GM19023 (cell line): ENCODE measurements around the gene TMEM263.
A peak's percentile ranks its signal among the peaks of the same experiment; 100 is the strongest.
"Not testable (repeated sequence)": the region's sequence is repeated elsewhere in the genome, so short reads cannot be mapped to it uniquely, and the experiment has no call there.

Experiments
- ATAC-seq: cut with Tn5 transposase; IDR thresholded peaks from one replicate; pipeline ENCODE4 v1.9.1; 2021; ENCODE audit warnings: mild to moderate bottlenecking, moderate library complexity; ENCODE audit not compliant: unreplicated experiment

The TMEM263 gene

DNA sequence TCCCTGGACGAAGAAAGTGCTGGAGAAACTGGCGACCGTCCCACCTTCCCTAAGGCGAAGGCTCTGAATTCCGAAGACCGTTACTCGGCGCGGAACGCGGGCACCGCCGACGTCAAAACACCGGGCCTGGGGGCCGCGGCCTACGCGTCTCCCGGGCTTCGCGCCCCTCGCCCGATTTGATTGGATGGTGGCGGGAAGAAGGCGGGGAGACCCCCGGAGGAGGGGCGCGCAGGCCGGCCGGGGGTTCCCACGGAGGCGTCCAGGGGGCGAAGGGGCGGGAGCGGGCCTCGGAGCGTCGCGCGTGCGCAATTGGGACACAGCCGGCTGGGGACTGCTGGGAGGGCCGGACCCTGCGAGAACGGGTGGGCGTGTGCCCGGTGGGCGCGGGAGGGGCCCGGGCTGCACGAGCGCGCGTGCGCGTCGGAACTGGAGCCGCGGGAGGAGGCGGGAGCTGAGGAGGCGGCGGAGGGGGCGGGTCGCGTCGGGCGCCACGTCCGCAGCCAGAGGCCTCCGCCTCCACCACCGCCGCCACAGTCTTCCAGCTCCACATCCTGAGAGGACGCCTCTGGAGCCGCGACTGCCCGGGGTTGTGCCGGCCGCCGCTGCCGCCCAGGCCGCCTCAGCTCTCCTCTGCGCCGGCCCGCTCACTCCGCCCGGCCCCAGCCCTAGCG lies at the start of gene TMEM263:
Gene TMEM263, plus strand, starts transcription at position 531 of the 671 bp plus-strand sequence. CDS start 11,210 bp downstream, outside the sequence.
- peak; percentile 78 for ATAC-seq

DNA sequence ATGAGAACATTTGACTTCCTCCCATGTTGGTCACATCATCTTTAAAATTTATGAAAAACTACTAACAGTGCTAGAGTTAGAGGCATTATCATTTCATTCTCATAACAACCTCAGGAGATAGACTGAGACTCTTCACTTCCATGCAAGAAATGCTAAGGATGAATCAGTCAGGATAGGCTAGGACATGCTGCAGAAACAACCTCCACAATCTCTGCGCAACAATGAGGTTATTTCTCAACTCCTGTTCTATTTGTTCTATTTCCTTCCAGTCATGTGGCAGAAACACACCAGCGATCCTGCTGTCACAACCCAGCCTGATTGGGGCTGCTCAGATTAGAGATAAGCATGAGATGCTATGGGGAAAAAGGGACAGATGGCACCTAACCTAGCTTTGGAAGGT lies 49.0 kb upstream of the TMEM263 start:
- no peak for ATAC-seq

DNA sequence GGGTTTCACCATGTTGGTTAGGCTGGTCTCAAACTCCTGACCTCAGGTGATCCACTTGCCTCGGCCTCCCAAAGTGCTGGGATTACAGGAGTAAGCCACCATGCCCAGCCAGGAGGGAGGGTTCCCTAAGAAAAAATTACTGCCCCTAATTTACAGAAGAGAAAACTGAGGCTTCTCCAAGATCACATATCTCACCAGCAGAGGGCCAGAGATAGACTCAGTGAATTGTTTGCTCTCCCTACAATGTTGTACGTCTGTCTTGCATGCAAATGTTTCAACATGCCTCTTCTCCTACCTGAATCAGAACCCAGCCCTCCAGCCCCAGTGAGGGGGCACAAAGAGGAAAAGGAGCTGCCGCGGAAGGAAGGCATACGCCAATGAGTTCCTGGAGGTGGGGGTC lies 48.3 kb upstream of the TMEM263 start:
- no peak for ATAC-seq

DNA sequence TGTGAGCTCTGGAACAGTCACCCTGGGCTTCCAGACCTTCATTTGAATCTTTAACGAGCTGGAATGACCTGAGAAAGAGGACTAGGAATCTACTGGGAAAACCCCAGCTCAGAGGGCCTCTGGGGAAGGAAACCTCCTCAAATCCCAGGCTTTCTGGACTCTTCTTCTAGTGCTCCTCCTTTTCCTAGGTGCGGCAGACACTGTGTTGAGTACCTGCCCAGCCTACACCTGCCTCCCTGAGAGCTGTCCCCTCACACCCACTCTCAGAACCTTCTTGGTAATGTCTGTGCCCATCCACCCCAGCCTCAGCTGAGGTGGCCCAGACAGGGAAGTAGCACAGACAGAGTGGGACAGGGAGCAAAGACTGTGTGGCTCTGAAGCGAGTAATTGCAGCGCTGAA lies 47.9 kb upstream of the TMEM263 start:
- ATAC-seq: no peak

DNA sequence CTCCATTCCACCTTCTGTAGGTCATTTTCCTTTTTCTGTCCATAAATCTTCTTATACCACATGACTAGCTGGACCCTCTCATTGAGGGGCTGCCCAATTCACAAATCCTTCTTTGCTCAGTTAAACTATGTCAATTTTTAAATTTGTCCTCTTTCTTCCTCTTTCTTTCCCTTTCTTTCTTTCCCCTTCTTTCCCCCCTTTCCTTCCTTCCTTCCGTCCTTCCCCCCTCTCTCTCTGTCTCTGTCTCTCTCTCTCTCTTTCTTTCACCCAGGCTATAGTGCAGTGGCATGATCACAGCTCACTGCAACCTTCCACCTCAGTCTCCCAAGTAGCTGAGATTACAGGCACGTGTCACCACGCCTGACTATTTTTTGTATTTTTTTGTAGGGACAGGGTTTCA lies 47.1 kb upstream of the TMEM263 start:
- no peak for ATAC-seq

DNA sequence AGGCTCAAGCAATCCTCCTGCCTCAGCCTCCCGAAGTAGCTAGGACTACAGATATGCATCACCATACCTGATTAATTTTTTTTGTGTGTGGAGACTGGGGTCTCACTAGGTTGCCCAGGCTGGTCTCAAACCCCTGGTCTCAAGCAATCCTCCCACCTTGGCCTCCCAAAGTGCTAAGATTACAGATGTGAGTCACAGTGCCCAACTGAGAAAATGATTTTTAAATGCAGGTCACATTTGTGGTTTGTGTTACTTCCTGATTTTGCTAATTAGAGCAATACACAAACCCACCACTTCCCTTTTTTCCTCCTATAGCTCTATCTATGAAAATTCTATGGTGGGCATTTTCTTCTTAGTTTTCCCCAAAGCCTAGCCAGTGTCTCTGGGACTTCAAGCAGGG lies 45.5 kb upstream of the TMEM263 start:
- peak; percentile 47 for ATAC-seq

DNA sequence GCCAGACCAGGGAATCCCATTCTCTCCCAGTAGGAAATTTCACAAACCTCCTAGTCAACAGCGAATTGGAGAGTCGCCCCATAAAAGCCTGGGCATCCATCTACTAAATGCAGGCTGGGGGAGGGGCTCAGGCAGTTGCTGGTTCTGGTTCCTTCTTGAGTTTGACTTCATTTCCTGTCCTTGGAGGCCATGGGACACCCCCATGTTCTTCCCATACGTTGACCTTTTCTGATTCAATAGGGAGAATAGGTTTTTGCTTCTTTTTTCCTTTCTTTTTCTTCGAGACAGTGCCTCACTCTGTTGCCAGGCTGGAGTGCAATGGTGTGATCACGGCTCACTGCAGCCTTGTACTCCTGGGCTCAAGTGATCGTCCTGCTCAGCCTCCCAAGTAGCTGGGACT lies 44.1 kb upstream of the TMEM263 start:
- no peak for ATAC-seq

DNA sequence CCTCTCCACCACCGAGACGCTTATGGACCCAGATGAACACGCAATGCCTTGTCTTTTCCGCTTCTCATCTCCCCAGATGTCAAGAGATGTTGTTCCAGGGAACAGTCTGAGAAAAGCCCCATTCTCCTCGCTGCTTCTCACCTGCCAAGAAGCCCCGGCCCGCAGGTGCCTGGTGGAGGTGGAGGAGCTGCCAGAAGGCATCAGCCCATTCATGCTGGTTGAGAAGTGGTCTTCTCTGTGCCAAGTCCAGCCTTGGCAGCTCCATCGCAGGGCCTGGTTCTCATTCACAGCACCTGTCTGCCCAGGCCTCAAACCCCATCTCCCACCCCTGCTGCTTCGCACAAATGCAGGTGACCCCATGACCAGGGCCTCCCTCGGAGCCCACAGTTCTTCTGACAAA lies 42.3 kb upstream of the TMEM263 start:
- no peak for ATAC-seq

DNA sequence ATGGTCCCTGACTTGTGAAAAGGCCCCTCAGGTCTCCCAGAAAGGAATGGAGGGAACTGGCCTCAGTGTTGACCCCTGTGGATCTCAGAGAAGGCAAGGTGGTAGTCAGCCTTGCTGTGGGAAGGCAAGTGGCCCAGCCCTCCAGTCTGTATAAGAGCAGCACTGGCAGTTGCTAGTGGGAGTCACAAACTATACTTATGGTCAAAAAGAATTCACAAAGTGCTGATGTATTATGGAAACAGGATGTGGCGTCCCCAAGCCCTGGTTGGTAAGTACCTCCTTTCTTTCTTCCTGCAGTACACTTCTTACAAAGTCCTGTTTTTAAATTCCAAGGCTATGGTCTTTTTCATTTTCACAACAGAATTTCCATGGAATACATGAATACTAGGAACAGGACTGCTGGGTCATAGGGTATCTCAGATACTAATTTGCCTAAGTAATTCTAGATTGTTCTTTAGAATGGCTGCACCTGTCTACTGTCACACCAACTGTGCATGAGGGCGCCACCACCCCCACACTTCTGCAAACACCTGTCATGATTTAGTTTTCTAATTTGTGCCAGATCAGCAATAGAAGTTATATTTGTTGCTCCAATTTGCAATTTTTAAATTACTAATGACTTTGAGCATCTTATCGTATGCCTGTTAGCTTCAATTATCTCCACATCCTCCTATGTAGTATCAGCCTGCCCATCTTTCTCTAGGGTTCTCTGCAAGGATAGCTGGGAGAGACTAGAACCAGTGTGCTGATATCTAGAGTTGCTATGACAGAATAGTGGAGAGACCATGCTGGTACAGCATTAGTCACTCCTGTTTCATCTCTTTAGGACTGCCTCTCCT lies 40.7 kb upstream of the TMEM263 start:
- ATAC-seq: peak; percentile 65

DNA sequence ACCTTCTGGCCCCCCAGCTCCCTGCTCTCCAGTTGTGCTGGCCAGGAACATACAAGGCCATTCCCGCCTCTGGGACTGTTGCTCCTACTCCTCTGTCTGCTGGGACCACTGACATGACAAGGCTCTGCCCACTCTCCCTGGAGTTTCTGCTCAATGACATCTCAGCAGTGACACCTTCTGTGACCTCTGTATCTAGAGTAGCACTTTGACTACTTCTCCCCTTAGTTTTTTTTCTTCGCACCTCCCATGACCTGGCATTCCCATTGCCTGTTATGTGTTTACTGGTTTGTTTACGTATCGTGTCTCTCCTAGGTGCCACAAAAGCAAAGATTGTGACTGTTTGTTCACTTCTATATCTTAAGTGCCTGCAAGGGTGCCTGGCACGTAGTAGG lies 40.1 kb upstream of the TMEM263 start:
- ATAC-seq: no peak

DNA sequence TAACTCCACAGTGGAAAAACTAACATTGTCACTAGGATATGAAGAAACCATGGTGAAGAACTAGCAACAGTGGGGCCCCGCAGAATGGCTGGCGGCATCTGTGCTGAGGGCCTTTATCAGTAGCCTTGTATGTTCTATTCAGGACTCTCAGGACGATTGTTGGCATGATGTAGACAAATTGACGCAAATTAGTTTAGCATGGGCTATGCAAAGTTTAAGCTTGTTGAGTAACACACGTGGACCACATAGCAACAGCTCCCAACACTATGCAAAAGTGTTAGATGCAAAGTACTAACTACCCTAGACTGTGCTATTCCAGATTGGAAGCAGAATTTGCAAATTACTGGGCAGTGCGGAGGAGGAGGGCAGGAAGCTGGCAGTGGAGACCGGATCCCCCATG lies 38.2 kb upstream of the TMEM263 start:
- ATAC-seq: no peak

DNA sequence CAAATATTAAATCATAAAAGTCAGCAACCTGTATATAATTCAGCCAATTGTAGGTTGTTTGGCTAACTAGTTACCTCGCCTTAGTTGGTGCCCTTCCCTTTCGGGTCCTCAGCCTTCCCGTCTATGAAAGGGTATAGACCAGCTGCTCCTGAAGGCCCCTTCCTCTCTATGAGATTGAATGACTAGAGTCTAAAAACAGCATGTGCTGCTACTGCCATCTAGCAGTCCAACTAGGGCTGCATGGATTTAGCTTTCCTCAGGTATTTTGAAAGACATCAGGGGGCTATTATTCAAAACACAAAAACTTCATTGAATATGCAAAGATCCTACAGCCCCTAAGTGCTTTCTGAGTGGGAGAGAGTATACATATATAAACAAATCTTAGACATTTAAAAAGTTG lies 37.0 kb upstream of the TMEM263 start:
- no peak for ATAC-seq

DNA sequence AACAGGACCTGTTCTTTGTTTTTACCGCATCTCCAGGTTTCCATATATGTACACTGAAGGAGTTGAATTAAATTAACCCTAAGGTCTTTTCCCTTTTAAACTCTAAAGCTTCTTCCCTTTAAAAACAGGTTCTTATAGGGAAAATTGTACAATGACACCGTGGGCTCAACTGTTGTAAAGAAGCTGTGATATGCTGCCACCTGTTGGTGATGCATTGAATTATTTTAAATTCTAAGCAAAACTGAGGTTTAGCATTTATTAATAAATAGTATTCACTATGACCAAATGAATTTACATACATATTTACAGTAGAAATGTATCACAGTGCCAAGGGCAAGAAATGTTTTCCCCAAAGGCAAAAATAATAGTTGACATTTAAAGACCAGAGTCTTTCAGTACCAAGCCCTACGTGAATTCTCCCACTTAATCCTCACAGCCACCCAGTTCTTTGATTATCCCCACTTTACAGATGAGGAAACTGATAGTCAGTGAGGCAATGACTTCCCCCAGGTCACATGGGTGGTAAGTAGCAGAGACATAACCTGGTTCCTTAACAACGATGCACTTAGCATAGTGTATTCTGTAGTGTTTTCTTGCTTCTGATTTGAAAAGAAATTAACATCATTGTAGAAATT lies 35.7 kb upstream of the TMEM263 start:
- ATAC-seq: no peak

DNA sequence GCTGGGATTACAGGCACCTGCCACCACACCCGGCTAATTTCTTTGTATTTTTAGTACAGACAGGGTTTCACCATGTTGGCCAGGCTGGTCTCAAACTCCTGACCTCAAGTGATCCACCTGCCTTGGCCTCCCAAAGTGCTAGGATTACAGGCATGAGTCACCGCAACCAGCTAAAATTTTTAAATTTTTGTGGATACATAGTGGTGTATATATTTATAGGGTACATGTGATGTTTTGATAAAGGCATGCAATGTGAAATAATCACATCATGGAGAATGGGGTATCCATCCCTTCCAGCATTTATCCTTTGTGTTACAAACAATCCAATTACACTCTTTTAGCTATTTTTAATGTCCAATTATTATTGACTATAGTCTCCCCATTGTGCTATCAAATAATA lies 33.7 kb upstream of the TMEM263 start:
- ATAC-seq: not testable (repeated sequence)

DNA sequence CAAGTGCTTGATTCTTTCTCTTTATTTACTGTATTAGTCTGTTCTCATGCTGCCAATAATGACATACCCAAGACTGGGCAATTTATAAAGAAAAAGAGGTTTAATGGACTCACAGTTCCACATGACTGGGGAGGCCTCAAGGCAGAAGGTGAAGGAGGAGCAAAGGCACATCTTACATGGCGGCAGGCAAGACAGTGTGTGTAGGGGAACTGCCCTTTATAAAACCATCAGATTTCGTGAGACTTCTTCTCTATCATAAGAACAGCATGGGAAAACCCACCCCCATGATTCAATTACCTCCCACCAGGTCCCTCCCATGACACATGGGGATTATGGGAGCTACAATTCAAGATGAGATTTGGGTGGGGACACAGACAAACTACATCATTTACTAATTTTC lies 32.1 kb upstream of the TMEM263 start:
- not testable (repeated sequence) for ATAC-seq

DNA sequence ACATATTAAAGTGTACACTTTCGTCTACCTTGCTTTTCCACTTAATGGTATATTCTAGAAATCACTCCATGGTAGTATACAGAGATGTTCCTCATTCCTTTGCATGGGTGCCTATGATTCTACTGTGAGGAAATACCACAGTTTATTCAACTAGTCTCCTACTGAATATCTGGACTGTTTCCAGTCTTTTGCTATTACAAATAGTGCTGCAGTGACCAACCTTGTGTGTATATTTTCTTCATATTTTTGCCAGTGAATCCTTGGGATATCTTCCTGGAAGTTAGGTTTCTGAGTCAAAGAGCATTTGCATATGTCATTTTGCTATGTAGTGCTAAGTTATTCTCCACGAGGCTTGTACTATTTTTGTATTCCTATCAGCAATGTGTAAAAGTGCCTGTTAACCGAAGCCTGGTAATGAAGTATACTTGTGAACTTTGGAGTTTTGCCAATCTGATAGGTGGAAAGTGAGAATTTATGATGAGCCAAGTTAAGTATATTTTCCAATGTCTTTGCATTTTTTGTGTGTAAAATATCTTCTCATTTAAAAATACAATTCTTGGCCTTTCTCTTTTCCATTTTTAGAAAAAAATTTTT lies 31.3 kb upstream of the TMEM263 start:
- ATAC-seq: no peak

DNA sequence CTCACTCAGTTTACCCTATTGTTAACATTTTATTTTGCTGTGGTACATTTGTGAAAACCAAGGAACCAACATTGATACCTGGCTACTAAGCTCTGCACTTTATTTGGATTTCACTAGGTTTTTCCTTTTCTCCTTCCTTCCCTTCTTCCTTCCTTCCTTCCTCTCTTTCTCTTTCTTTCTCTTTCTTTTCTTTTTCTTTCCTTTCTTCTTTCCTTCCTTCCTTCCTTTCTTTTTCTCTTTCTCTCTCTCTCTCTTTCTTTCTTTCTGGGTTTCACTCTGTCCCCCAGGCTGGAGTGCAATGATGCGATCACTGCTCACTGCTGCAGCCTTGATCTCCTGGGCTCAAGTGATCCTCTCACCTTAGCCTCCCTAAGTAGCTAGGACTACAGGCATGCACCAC lies 29.1 kb upstream of the TMEM263 start:
- ATAC-seq: no peak

DNA sequence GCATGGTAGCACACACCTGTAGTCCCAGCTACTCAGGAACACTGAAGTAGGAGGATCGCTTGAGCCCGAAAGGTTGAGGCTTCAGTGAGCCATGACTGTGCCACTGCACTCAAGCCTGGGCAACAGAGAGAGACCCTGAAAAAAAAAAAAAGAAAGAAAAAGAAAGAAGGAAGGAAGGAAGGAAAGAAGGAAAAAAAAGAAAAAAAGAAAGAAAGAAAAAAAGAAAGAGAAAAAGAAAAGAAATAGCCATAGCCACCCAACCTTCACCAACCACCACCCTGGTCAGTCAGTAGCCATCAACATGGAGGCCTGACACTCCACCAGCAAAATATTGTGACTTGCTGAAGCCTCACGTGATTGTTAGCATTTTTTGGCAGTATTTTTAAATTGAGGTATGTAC lies 21.4 kb upstream of the TMEM263 start:
- ATAC-seq: no peak

DNA sequence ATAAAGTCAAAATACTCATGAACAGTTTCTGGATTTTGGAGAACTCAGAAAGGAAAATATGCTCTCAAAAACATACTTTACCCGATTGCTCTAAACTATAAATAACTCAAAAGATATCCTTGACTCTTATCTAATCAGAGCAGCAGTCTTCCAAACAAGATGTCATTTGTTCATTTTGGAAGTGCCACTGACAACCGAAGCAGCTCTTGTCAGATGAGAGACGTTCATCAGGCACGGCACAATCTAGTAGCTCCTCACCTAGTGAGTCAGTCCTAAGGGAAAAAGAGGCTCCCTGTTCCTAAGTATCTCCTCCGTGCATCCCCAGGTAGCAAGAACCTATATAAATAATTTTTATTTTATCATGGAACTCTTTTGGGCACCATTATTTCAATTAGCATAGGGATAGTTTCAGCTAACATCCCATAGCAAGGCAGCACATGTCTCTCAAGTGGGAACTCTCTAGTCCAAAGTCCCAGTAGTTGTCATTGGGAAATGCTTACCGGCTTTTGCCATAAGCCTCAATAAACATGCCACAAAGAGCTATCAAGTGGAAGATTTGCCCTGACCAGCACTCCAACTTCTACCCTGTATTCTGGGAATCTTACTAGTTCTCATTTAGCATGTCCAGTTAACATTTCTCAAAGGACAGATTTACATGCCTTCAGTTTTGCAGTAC lies 14.1 kb upstream of the TMEM263 start:
- ATAC-seq: no peak

DNA sequence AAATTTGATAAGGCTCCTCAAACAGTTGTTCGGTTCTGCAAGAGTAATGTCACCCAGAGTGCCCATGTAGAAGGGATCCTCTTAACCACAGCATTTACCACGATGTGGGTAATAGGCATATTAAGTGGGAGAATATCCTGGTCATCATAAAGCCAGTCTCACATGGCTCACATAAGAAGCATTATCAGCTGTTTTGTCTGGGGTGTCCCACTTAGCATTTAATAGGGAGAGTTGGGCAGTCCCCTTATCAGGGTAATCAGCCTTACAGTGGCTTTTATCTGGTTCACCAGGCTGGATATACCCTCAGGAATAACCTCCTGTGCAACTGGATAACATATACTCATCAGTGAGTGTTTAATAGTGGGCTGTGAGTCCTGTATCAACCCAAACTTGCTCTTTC lies 12.9 kb upstream of the TMEM263 start:
- ATAC-seq: no peak

DNA sequence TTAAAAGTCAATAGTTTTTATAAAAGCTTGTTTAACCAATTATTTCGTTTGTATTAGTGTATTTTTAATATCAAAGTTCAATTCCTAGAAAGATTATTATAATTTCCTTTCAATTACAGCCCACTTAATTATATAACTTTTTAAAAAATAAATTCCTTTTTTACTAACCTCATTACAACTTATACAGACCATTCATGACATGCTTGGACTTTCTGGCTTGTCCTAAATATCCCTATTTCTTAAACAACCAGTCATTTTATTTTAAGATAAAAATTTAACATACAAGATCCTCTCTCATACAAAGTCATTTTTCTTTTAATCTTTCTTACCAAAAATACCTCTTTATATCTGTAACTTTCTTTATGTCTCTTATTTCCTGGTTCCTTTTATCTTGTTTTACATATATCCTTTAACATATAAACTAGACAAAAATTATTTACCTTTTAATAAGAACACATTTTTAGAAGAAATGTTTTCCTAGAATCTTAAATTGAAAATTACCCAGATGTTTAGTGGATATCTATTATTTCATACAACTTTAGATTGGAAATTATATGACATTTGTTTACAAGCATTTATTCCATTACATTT lies 10.4 kb upstream of the TMEM263 start:
- no peak for ATAC-seq
